GM12878 (cell line): ENCODE results near the gene TBXT. TPM values are rescaled to one million over a fixed set of nuclear protein-coding genes. Genes with fewer than 3 reads are reported as not detected.

Source experiments
- ATAC-seq: fragments of 200-7000 bp; cut with Tn5 transposase; 3 replicates; pipeline ENCODE4 v1.9.1; 2020; ENCODE audit warnings: mild to moderate bottlenecking, moderate library complexity
- BruUV-seq: library from RNA; stranded (reverse); fragments of 400-500 nt; replicated peaks from 2 replicates; lab custom pipeline; 2021; lab: Mats Ljungman, UMichigan
- CTCF ChIA-PET: fragments of 300-600 bp; sonication (Branson Sonifier 250); formaldehyde crosslinking; extraction: SDS; loops from one replicate; lab custom pipeline; 2021; ENCODE audit warnings: inconsistent platforms; lab: Yijun Ruan, JAX
- POLR2A ChIA-PET: fragments of 350-600 bp; formaldehyde crosslinking; extraction: SDS; loops from one replicate; lab custom pipeline; 2021; ENCODE audit warnings: inconsistent platforms; lab: Charles Lee
- RAD21 ChIA-PET: fragments of 300-600 bp; sonication (Branson Sonifier 250); formaldehyde crosslinking; loops from one replicate; lab custom pipeline; 2023; ENCODE audit warnings: antibody characterized with exemption; ENCODE audit not compliant: unreplicated experiment; lab: Charles Lee
- SMC1A ChIA-PET: fragments of 300-600 bp; sonication (Branson Sonifier 250); formaldehyde crosslinking; loops from one replicate; lab custom pipeline; 2023; ENCODE audit not compliant: unreplicated experiment, uncharacterized antibody; lab: Charles Lee
- DNase-seq: peaks from one replicate; pipeline ENCODE4 v3.0.0-alpha.2; 2011; ENCODE audit warnings: low read depth, low spot score
- FAIRE-seq: peaks from 3 replicates; lab custom pipeline; 2011; peaks lifted over from hg19 to GRCh38; lab: Jason Lieb, UNC
- H2AFZ ChIP-seq: 2 replicates; pipeline ENCODE4 v1.6.0; 2011; ENCODE audit warnings: low read depth, low read length, control low read depth; ENCODE audit not compliant: control insufficient read depth
- H3K27ac ChIP-seq: 2 replicates; pipeline ENCODE4 v1.5.1; 2011; ENCODE audit warnings: control low read depth; ENCODE audit not compliant: control insufficient read depth, insufficient read depth
- H3K27me3 ChIP-seq, 2 experiments: replicated peaks in 1 of 2; 2 replicates each; pipeline versions ENCODE4 v1.6.0 to v1.6.1; 2011; ENCODE audit warnings: low read length in 1 of 2; ENCODE audit not compliant: control insufficient read depth in 2 of 2, insufficient read depth in 2 of 2
- H3K36me3 ChIP-seq, 2 experiments: 2 replicates each; pipeline ENCODE4 v1.5.1; 2011; ENCODE audit warnings: low read length in 1 of 2; ENCODE audit not compliant: control insufficient read depth in 2 of 2, insufficient read depth in 2 of 2
- H3K4me1 ChIP-seq: 2 replicates; pipeline ENCODE4 v1.6.1; 2011; ENCODE audit warnings: mild to moderate bottlenecking, low read length, moderate library complexity, mixed read lengths; ENCODE audit not compliant: control insufficient read depth, insufficient read depth
- H3K4me2 ChIP-seq: 2 replicates; pipeline ENCODE4 v1.6.0; 2011; ENCODE audit warnings: control low read depth; ENCODE audit not compliant: control insufficient read depth, insufficient read depth
- H3K4me3 ChIP-seq: fragments of 200-600 bp; sonication (generic); 2 replicates; pipeline ENCODE4 v1.5.1; 2016
- H3K79me2 ChIP-seq: 2 replicates; pipeline ENCODE4 v1.6.0; 2011; ENCODE audit warnings: low read length; ENCODE audit not compliant: control insufficient read depth, insufficient read depth
- H3K9ac ChIP-seq: 2 replicates; pipeline ENCODE4 v1.8.0; 2011; ENCODE audit warnings: low read length, control low read depth, mixed read lengths; ENCODE audit not compliant: control insufficient read depth, insufficient read depth
- H3K9me3 ChIP-seq: replicated peaks from 3 replicates; pipeline ENCODE4 v1.5.1; 2011; ENCODE audit warnings: mild to moderate bottlenecking, low read length; ENCODE audit not compliant: control insufficient read depth, insufficient read depth
- H4K20me1 ChIP-seq: 2 replicates; pipeline ENCODE4 v1.6.0; 2011; ENCODE audit not compliant: control insufficient read depth, insufficient read depth
- DPF2 ChIP-seq: fragments of 450-650 bp; IDR thresholded peaks from 2 replicates; pipeline ENCODE4 v1.6.1; 2017; ENCODE audit warnings: mild to moderate bottlenecking
- IKZF1 ChIP-seq: fragments of 450-650 bp; conservative IDR thresholded peaks from 2 replicates; pipeline ENCODE4 v1.6.1; 2017; ENCODE audit warnings: antibody characterized with exemption, mild to moderate bottlenecking
- IRF4 ChIP-seq: IDR thresholded peaks from 2 replicates; pipeline ENCODE4 v1.6.1; 2011; ENCODE audit warnings: low read depth, low read length
- PRDM15 ChIP-seq: fragments of 450-650 bp; formaldehyde crosslinking; IDR thresholded peaks from 2 replicates; pipeline ENCODE4 v1.4.0; 2020; ENCODE audit warnings: mild to moderate bottlenecking, moderate library complexity
- RELA ChIP-seq: fragments of 450-650 bp; IDR thresholded peaks from 2 replicates; pipeline ENCODE4 v1.8.0; 2014; ENCODE audit warnings: borderline replicate concordance; ENCODE audit not compliant: partially characterized antibody
- RUNX3 ChIP-seq: IDR thresholded peaks from 2 replicates; pipeline ENCODE4 v1.6.1; 2012; ENCODE audit warnings: low read length, inconsistent platforms
- ZNF384 ChIP-seq: IDR thresholded peaks from 2 replicates; pipeline ENCODE4 v1.6.1; 2012; ENCODE audit warnings: low read depth, mild to moderate bottlenecking, low read length, improper control_type of control experiment, borderline replicate concordance
- ZNF592 ChIP-seq: fragments of 450-650 bp; IDR thresholded peaks from 2 replicates; pipeline ENCODE4 v1.6.1; 2017; ENCODE audit warnings: mild to moderate bottlenecking, moderate library complexity
- ZNF687 ChIP-seq: fragments of 450-650 bp; IDR thresholded peaks from 2 replicates; pipeline ENCODE4 v1.6.1; 2017; ENCODE audit warnings: mild to moderate bottlenecking, moderate library complexity
- ZSCAN29 ChIP-seq: fragments of 450-650 bp; IDR thresholded peaks from 2 replicates; pipeline ENCODE4 v1.6.1; 2017; ENCODE audit warnings: mild to moderate bottlenecking, moderate library complexity
- WGBS: methylation state at CpG from one replicate; pipeline ENCODE4 v1.1.6; 2016; ENCODE audit warnings: low lambda C conversion rate; ENCODE audit not compliant: insufficient replicate concordance, insufficient coverage; ENCODE audit errors: missing lambda C conversion rate; 5-methylcytosine and 5-hydroxymethylcytosine counted together
- in situ Hi-C: fragments of 300-500 bp; cut with MboI; formaldehyde crosslinking; loops from 9 replicates; pipeline ENCODE4 v1.14.3; 2018; ENCODE audit warnings: mixed read lengths
- intact Hi-C: fragments of 100-400 bp; cut with micrococcal nuclease; formaldehyde crosslinking; loops from one replicate; pipeline ENCODE4 v1.14.2; 2022; ENCODE audit not compliant: unreplicated experiment
- polyA plus RNA-seq, 11 experiments: library from polyadenylated mRNA; depleted of rRNA in 4 of 11; unstranded in 6 of 11; stranded (reverse) in 5 of 11; fragments of >200 nt; fragmentation: Nextera tagmentation in 4 of 11; fragmentation: Illumina TruSeq in 1 of 11; extraction: Ambion mirVana in 4 of 11; extraction: Trizol in 1 of 11; gene quantifications; 1 replicate in 1 of 11; 2 replicates in 10 of 11; pipeline versions ENCODE4 v1.2.1 to v1.2.3, GENCODE V29; 2011 to 2016; ENCODE audit warnings: inconsistent platforms in 2 of 11, missing spikeins in 2 of 11, low read depth in 1 of 11
- total RNA-seq, 4 experiments: library from RNA; depleted of rRNA in 3 of 4; stranded (reverse); fragments of >200 nt in 3 of 4; fragmentation: Illumina TruSeq in 1 of 4; extraction: Trizol in 1 of 4; gene quantifications; 2 replicates each; pipeline versions ENCODE4 v1.2.1 to v1.2.3, GENCODE V29; 2013 to 2021

TBXT gene
- total and polyA plus RNA-seq, 10 of the 15 experiments (the other 5 are each of a cell fraction or from before 2014, with no cell fraction given), result 0.06 to 2.5 TPM; not detected in 8

GRCh38 chr6:166143011-166143410, 24.6 kb downstream of the TBXT start (continued):
- TF ChIP-seq ZNF687, result no peak
- TF ChIP-seq IRF4, result no peak

- RAD21 ChIA-PET, result no interaction called here
- SMC1A ChIA-PET, result no interaction called here
- intact Hi-C loops (no loop called here), in situ Hi-C loops (no loop called here)
- Histone ChIP-seq H3K4me3 (no peak overlapping the region), H3K9me3 (no peaks in the 10 kb centered on the region), H3K27ac (no peak overlapping the region), H3K36me3 (no peaks in the 10 kb centered on the region), H3K4me2 (no peak overlapping the region), H2AFZ (no peak overlapping the region), H3K27me3 (no peaks in the 10 kb centered on the region), H3K79me2 (no peaks in the 10 kb centered on the region), H3K9ac (no peak overlapping the region), H3K4me1 (no peaks in the 10 kb centered on the region), H4K20me1 (no peaks in the 10 kb centered on the region)
- POLR2A ChIA-PET, result no interaction called here
- ATAC-seq, result no peak
- FAIRE-seq, result no peak
- BruUV-seq, result no TSS peak
- CTCF ChIA-PET, result no interaction called here
- DNase-seq, result no peak
- 33% methylated on average over 13 of the region's 13 CpGs for WGBS
- TF ChIP-seq ZSCAN29 (no peak), IKZF1 (no peak), PRDM15 (CRISPR knock-in tag) (no peak), ZNF384 (no peak), DPF2 (no peak), RELA (no peak), RUNX3 (no peak), ZNF592 (no peak)
Measured at GRCh38 chr6:166127624-166128472, 39.8 kb downstream of the TBXT start.
